ENCODE results near the gene ZNF518A. TPM values are rescaled to one million over a fixed set of nuclear protein-coding genes. Genes with fewer than 3 reads are reported as not detected.

The ZNF518A gene
- total and polyA plus RNA-seq, 2 donors (not counting 3 experiments of a cell fraction or from before 2014, with no cell fraction given), result 2.9 to 12.1 TPM

DNA sequence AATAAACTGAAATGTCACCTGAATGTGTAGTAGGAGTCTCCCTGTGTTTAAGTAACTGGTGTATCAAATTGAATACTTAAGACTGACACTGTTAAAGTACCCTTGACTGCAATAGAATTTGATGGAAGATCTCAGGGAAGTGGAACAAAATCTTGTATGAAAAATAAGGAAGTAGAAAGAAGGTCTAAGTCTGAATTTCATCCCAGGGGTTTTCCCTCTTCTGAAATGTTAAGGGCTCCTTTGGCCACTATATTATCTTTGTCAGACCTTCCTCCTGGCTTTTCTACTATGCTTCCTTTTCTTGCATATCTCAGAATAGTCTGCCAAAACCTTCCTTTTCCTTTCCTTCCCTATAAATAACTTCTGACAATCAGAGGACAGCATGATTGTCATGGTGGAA is 81.7 kb downstream of the ZNF518A start:
- POLR2A ChIA-PET, result no interaction called here
- H3K79me2 ChIP-seq (ENCODE audit: control insufficient read depth, insufficient read depth, low read length), result no peaks in the 10 kb centered on the region
- no peak for DNase-seq (ENCODE audit: low read depth, low spot score)
- H3K9ac ChIP-seq (replicated peaks; ENCODE audit: extremely low read depth, insufficient read depth, low read length), result no peak overlapping the region
- dilution Hi-C loops (cut with MboI; ENCODE audit: extremely low pct_ligation_motif_present, low sequenced_read_pairs) (no loop called here), intact Hi-C loops (cut with micrococcal nuclease) (no loop called here)
- H3K4me1 ChIP-seq (ENCODE audit: control insufficient read depth, extremely low read depth, insufficient read depth, low read length), result no peaks in the 10 kb centered on the region
- no peaks in the 10 kb centered on the region for H4K20me1 ChIP-seq (replicated peaks; ENCODE audit: control insufficient read depth, extremely low read depth, insufficient read depth, low read length)
- H3K9me3 ChIP-seq (replicated peaks; ENCODE audit: control insufficient read depth, insufficient read depth, low read length), result no peaks in the 10 kb centered on the region
- no peak overlapping the region for H3K4me2 ChIP-seq (ENCODE audit: insufficient read depth, low read length)
- H3K27me3 ChIP-seq (ENCODE audit: control insufficient read depth in 2 of 2, insufficient read depth in 2 of 2, low read length in 2 of 2), result no peaks in the 10 kb centered on the region
- no TSS peak for BruUV-seq (replicated peaks)
- H3K4me3 ChIP-seq (replicated peaks in 1 of 3; ENCODE audit: insufficient read depth in 1 of 3, low read depth in 1 of 3, low read length in 3 of 3), result no peak overlapping the region
- H2AFZ ChIP-seq (ENCODE audit: low read depth, low read length), result no peak overlapping the region
- H3K36me3 ChIP-seq (ENCODE audit: control insufficient read depth in 2 of 2, extremely low read depth in 1 of 2, insufficient read depth in 2 of 2, low read length in 2 of 2), result no peaks in the 10 kb centered on the region
- CTCF ChIA-PET, result no interaction called here
- H3K9me1 ChIP-seq (replicated peaks; ENCODE audit: control insufficient read depth, extremely low read depth, insufficient read depth, low read length), result no peaks in the 10 kb centered on the region
- TF ChIP-seq MYC (IDR thresholded peaks at IDR 0.05; ENCODE audit: low read depth, low read length) (no peak), MAX (IDR thresholded peaks at IDR 0.05; ENCODE audit: insufficient read depth, insufficient read length) (no peak), JUN (IDR thresholded peaks at IDR 0.05; ENCODE audit: borderline replicate concordance, insufficient read depth, insufficient read length, low read depth) (no peak), POLR2A (IDR thresholded peaks at IDR 0.05; ENCODE audit: low read depth, low read length) (no peak), EZH2 (IDR thresholded peaks at IDR 0.05; ENCODE audit: borderline replicate concordance, low read depth, low read length, severe bottlenecking) (no peak), POLR2AphosphoS5 (IDR thresholded peaks at IDR 0.05; ENCODE audit: insufficient read depth, low read depth, low read length) (no peak), FOS (IDR thresholded peaks at IDR 0.05; ENCODE audit: borderline replicate concordance, insufficient read depth, low read length) (no peak), GATA2 (IDR thresholded peaks at IDR 0.05; ENCODE audit: insufficient read depth, insufficient read length, low read depth, low read length) (no peak)
- TF ChIP-seq, protein P1, sequence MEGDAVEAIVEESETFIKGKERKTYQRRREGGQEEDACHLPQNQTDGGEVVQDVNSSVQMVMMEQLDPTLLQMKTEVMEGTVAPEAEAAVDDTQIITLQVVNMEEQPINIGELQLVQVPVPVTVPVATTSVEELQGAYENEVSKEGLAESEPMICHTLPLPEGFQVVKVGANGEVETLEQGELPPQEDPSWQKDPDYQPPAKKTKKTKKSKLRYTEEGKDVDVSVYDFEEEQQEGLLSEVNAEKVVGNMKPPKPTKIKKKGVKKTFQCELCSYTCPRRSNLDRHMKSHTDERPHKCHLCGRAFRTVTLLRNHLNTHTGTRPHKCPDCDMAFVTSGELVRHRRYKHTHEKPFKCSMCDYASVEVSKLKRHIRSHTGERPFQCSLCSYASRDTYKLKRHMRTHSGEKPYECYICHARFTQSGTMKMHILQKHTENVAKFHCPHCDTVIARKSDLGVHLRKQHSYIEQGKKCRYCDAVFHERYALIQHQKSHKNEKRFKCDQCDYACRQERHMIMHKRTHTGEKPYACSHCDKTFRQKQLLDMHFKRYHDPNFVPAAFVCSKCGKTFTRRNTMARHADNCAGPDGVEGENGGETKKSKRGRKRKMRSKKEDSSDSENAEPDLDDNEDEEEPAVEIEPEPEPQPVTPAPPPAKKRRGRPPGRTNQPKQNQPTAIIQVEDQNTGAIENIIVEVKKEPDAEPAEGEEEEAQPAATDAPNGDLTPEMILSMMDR (IDR thresholded peaks at IDR 0.05; ENCODE audit: extremely low read depth in 1 of 2, insufficient read depth in 1 of 2, low read depth in 1 of 2, low read length in 2 of 2), result no peak
- FAIRE-seq, result no peak
- no peak overlapping the region for H3K27ac ChIP-seq (ENCODE audit: insufficient read depth, low read depth, low read length)

All from endothelial cell of umbilical vein (primary cell).